Ascending aorta (tissue), 2 donors: ENCODE measurements around the gene ZNF480. TPM values are rescaled to one million over a fixed set of nuclear protein-coding genes. Genes with fewer than 3 reads are reported as not detected.

Experiments
- DNase-seq, 2 donors: peaks; one replicate each; pipeline ENCODE4 v3.0.0-alpha.2; 2019; ENCODE audit warnings: low spot score in 2 of 2
- H3K27ac ChIP-seq, 2 donors: fragments of 200-600 bp; sonication (generic); one replicate each; pipeline ENCODE4 v1.5.1; 2016 to 2017; ENCODE audit warnings: mild to moderate bottlenecking in 1 of 2
- H3K27me3 ChIP-seq: fragments of 200-600 bp; sonication (generic); one replicate; pipeline ENCODE4 v1.5.1; 2017
- H3K36me3 ChIP-seq, 2 donors: fragments of 200-600 bp; sonication (generic); one replicate each; pipeline ENCODE4 v1.5.1; 2016
- H3K4me1 ChIP-seq, 2 donors: fragments of 200-600 bp; sonication (generic); one replicate each; pipeline ENCODE4 v1.5.1; 2016 to 2017; ENCODE audit warnings: mild to moderate bottlenecking in 1 of 2
- H3K4me3 ChIP-seq, 2 donors: fragments of 200-600 bp; sonication (generic); one replicate each; pipeline ENCODE4 v1.5.1; 2016 to 2017; ENCODE audit warnings: mild to moderate bottlenecking in 1 of 2
- H3K9me3 ChIP-seq, 2 donors: fragments of 200-600 bp; sonication (generic); one replicate each; pipeline ENCODE4 v1.5.1; 2016
- CTCF ChIP-seq, 3 experiments: fragments of 200-600 bp in 2 of 3; fragments of 450-650 bp in 1 of 3; sonication (generic) in 2 of 3; IDR thresholded peaks; one replicate each; pipeline ENCODE4 v1.5.1; 2016 to 2019; ENCODE audit warnings: antibody characterized with exemption in 3 of 3, mild to moderate bottlenecking in 1 of 3, moderate library complexity in 1 of 3
- intact Hi-C: fragments of 100-400 bp; cut with DNase I; formaldehyde crosslinking; loops from one replicate; pipeline ENCODE4 v1.15.1; 2023
- total RNA-seq: library from RNA; depleted of rRNA; stranded (reverse); fragments of >200 nt; gene quantifications from one replicate; pipeline ENCODE4 v1.1.0, GENCODE V29; 2016

The ZNF480 gene
- total RNA-seq, 1 donor from 2014 or later, result 4.4 TPM

GRCh38 chr19:52270266-52270885, 26.6 kb upstream of the ZNF480 start:
- intact Hi-C loops, result no loop called here
- H3K4me1 ChIP-seq, result peaks cover 5 to 14% of the 10 kb centered on the region in 2 donors
- H3K27me3 ChIP-seq, result no peaks in the 10 kb centered on the region
- TF ChIP-seq CTCF (IDR thresholded peaks at IDR 0.05), result no peak
- H3K9me3 ChIP-seq, result no peaks in the 10 kb centered on the region
- peaks cover 0 to 16% of the 10 kb centered on the region in 2 donors for H3K36me3 ChIP-seq
- no peak for DNase-seq
- peak overlapping the region; percentile 92 to 99 for H3K4me3 ChIP-seq
- peak overlapping the region; percentile 98 for H3K27ac ChIP-seq

GRCh38 chr19:52273301-52273700, 23.7 kb upstream of the ZNF480 start:
- H3K4me3 ChIP-seq, result no peak overlapping the region
- peaks cover 5 to 14% of the 10 kb centered on the region in 2 donors for H3K4me1 ChIP-seq
- no peak for TF ChIP-seq CTCF (IDR thresholded peaks at IDR 0.05)
- H3K27me3 ChIP-seq, result no peaks in the 10 kb centered on the region
- no peak for DNase-seq
- H3K36me3 ChIP-seq, result peaks cover 3 to 27% of the 10 kb centered on the region in 2 donors
- H3K9me3 ChIP-seq, result no peaks in the 10 kb centered on the region
- no peak overlapping the region for H3K27ac ChIP-seq
- intact Hi-C loops, result no loop called here

GRCh38 chr19:52274191-52274590, 22.8 kb upstream of the ZNF480 start:
- Histone ChIP-seq H3K4me3 (no peak overlapping the region), H3K27me3 (no peaks in the 10 kb centered on the region), H3K36me3 (peaks cover 9 to 35% of the 10 kb centered on the region in 2 donors), H3K4me1 (peaks cover 5 to 14% of the 10 kb centered on the region in 2 donors), H3K9me3 (peaks cover 0 to 9% of the 10 kb centered on the region in 2 donors), H3K27ac (no peak overlapping the region)
- DNase-seq, result no peak
- intact Hi-C loops, result no loop called here
- TF ChIP-seq CTCF (IDR thresholded peaks at IDR 0.05), result no peak

- Histone ChIP-seq H3K4me1 (peaks cover 2 to 6% of the 10 kb centered on the region in 2 donors), H3K9me3 (peaks cover 0 to 19% of the 10 kb centered on the region in 2 donors), H3K36me3 (peaks cover 9 to 35% of the 10 kb centered on the region in 2 donors), H3K27me3 (no peaks in the 10 kb centered on the region), H3K4me3 (no peak overlapping the region), H3K27ac (no peak overlapping the region)
- TF ChIP-seq CTCF (IDR thresholded peaks at IDR 0.05), result no peak
- intact Hi-C loops, result no loop called here
- no peak for DNase-seq
Observed at GRCh38 chr19:52275988-52276387, 21.0 kb upstream of the ZNF480 start.

GRCh38 chr19:52277471-52277870, 19.5 kb upstream of the ZNF480 start:
- H3K9me3 ChIP-seq, result peaks cover 0 to 19% of the 10 kb centered on the region in 2 donors
- H3K4me3 ChIP-seq, result no peak overlapping the region
- no peaks in the 10 kb centered on the region for H3K4me1 ChIP-seq
- no peak overlapping the region for H3K27ac ChIP-seq
- intact Hi-C loops, result no loop called here
- H3K27me3 ChIP-seq, result no peaks in the 10 kb centered on the region
- peaks cover 13 to 43% of the 10 kb centered on the region in 2 donors for H3K36me3 ChIP-seq
- no peak for DNase-seq
- TF ChIP-seq CTCF (IDR thresholded peaks at IDR 0.05), result no peak
